ENCODE results near the gene ABCC6.

Gene ABCC6

GRCh38 chr16:16101585-16101984, 121.7 kb downstream of the ABCC6 start:
- Histone ChIP-seq H3K36me3 (ENCODE audit: control insufficient read depth, insufficient read depth, low read length) (peaks cover 43% of the 10 kb centered on the region), H3K4me3 (ENCODE audit: insufficient read depth, low read depth, low read length, poor library complexity, severe bottlenecking) (no peak overlapping the region), H3K27ac (ENCODE audit: insufficient read depth, low read length, poor library complexity, severe bottlenecking) (no peak overlapping the region), H3K4me1 (ENCODE audit: control insufficient read depth, insufficient read depth, low read length, poor library complexity, severe bottlenecking) (no peaks in the 10 kb centered on the region), H3K27me3 (replicated peaks; ENCODE audit: control insufficient read depth, insufficient read depth, low read length, poor library complexity, severe bottlenecking) (no peaks in the 10 kb centered on the region), H3K9me3 (ENCODE audit: control insufficient read depth, low read length) (no peaks in the 10 kb centered on the region)
- DNase-seq = no peak

GRCh38 chr16:16100631-16101030, 122.7 kb downstream of the ABCC6 start:
- no peaks in the 10 kb centered on the region for H3K9me3 ChIP-seq (ENCODE audit: control insufficient read depth, low read length)
- H3K4me3 ChIP-seq (ENCODE audit: insufficient read depth, low read depth, low read length, poor library complexity, severe bottlenecking) = no peak overlapping the region
- no peak for DNase-seq
- no peaks in the 10 kb centered on the region for H3K27me3 ChIP-seq (replicated peaks; ENCODE audit: control insufficient read depth, insufficient read depth, low read length, poor library complexity, severe bottlenecking)
- H3K36me3 ChIP-seq (ENCODE audit: control insufficient read depth, insufficient read depth, low read length) = peaks cover 48% of the 10 kb centered on the region
- no peaks in the 10 kb centered on the region for H3K4me1 ChIP-seq (ENCODE audit: control insufficient read depth, insufficient read depth, low read length, poor library complexity, severe bottlenecking)
- H3K27ac ChIP-seq (ENCODE audit: insufficient read depth, low read length, poor library complexity, severe bottlenecking) = no peak overlapping the region

GRCh38 chr16:16099320-16099719, 124.0 kb downstream of the ABCC6 start:
- Histone ChIP-seq H3K36me3 (ENCODE audit: control insufficient read depth, insufficient read depth, low read length) (peaks cover 47% of the 10 kb centered on the region), H3K27ac (ENCODE audit: insufficient read depth, low read length, poor library complexity, severe bottlenecking) (no peak overlapping the region), H3K4me1 (ENCODE audit: control insufficient read depth, insufficient read depth, low read length, poor library complexity, severe bottlenecking) (no peaks in the 10 kb centered on the region)

More at GRCh38 chr16:16099320-16099719, 124.0 kb downstream of the ABCC6 start:
- no peaks in the 10 kb centered on the region for H3K9me3 ChIP-seq (ENCODE audit: control insufficient read depth, low read length)
- no peak for DNase-seq
- H3K4me3 ChIP-seq (ENCODE audit: insufficient read depth, low read depth, low read length, poor library complexity, severe bottlenecking) = no peak overlapping the region
- no peaks in the 10 kb centered on the region for H3K27me3 ChIP-seq (replicated peaks; ENCODE audit: control insufficient read depth, insufficient read depth, low read length, poor library complexity, severe bottlenecking)
